Measurements from ENCODE around the gene CELSR3. TPM values are rescaled to one million over a fixed set of nuclear protein-coding genes. Genes with fewer than 3 reads are reported as not detected.
A peak's percentile ranks its signal among the peaks of the same experiment; 100 is the strongest.

Gene CELSR3
- total RNA-seq, 1 donor from 2014 or later: 162 TPM

- H3K27me3 Mint-ChIP-seq (ENCODE audit: unreplicated experiment): peaks cover 16% of the 10 kb centered on the region
- no peak overlapping the region for H3K4me3 Mint-ChIP-seq (ENCODE audit: unreplicated experiment)
- DNase-seq: peak; percentile 24
- peaks cover 5% of the 10 kb centered on the region for H3K36me3 Mint-ChIP-seq (ENCODE audit: unreplicated experiment)
- no peak for TF ChIP-seq CTCF (IDR thresholded peaks at IDR 0.05; ENCODE audit: partially characterized antibody, unreplicated experiment)
- peaks cover 13% of the 10 kb centered on the region for H3K9me3 Mint-ChIP-seq (ENCODE audit: unreplicated experiment)
- H3K27ac Mint-ChIP-seq (ENCODE audit: unreplicated experiment): no peak overlapping the region
- peaks cover 12% of the 10 kb centered on the region for H3K4me1 Mint-ChIP-seq (ENCODE audit: low read depth, unreplicated experiment)
Observed at GRCh38 chr3:48594417-48595049, 68.2 kb downstream of the CELSR3 start.

GRCh38 chr3:48593337-48593736, 69.3 kb downstream of the CELSR3 start:
- Mint-ChIP-seq H3K36me3 (ENCODE audit: unreplicated experiment) (peaks cover 5% of the 10 kb centered on the region), H3K27me3 (ENCODE audit: unreplicated experiment) (peaks cover 18% of the 10 kb centered on the region), H3K4me1 (ENCODE audit: low read depth, unreplicated experiment) (peaks cover 12% of the 10 kb centered on the region), H3K4me3 (ENCODE audit: unreplicated experiment) (no peak overlapping the region), H3K9me3 (ENCODE audit: unreplicated experiment) (peaks cover 12% of the 10 kb centered on the region), H3K27ac (ENCODE audit: unreplicated experiment) (no peak overlapping the region)
- no peak for DNase-seq
- no peak for TF ChIP-seq CTCF (IDR thresholded peaks at IDR 0.05; ENCODE audit: partially characterized antibody, unreplicated experiment)

GRCh38 chr3:48592519-48593087, 70.1 kb downstream of the CELSR3 start:
- no peak overlapping the region for H3K27ac Mint-ChIP-seq (ENCODE audit: unreplicated experiment)
- no peak for TF ChIP-seq CTCF (IDR thresholded peaks at IDR 0.05; ENCODE audit: partially characterized antibody, unreplicated experiment)
- no peak overlapping the region for H3K4me3 Mint-ChIP-seq (ENCODE audit: unreplicated experiment)
- peaks cover 12% of the 10 kb centered on the region for H3K4me1 Mint-ChIP-seq (ENCODE audit: low read depth, unreplicated experiment)
- H3K9me3 Mint-ChIP-seq (ENCODE audit: unreplicated experiment): peaks cover 13% of the 10 kb centered on the region
- no peak for DNase-seq
- H3K27me3 Mint-ChIP-seq (ENCODE audit: unreplicated experiment): peaks cover 22% of the 10 kb centered on the region
- peaks cover 5% of the 10 kb centered on the region for H3K36me3 Mint-ChIP-seq (ENCODE audit: unreplicated experiment)

GRCh38 chr3:48591886-48592518, 70.7 kb downstream of the CELSR3 start:
- Mint-ChIP-seq H3K27me3 (ENCODE audit: unreplicated experiment) (peaks cover 17% of the 10 kb centered on the region), H3K4me3 (ENCODE audit: unreplicated experiment) (no peak overlapping the region), H3K36me3 (ENCODE audit: unreplicated experiment) (no peaks in the 10 kb centered on the region), H3K27ac (ENCODE audit: unreplicated experiment) (no peak overlapping the region), H3K4me1 (ENCODE audit: low read depth, unreplicated experiment) (peaks cover 8% of the 10 kb centered on the region), H3K9me3 (ENCODE audit: unreplicated experiment) (peaks cover 7% of the 10 kb centered on the region)
- no peak for TF ChIP-seq CTCF (IDR thresholded peaks at IDR 0.05; ENCODE audit: partially characterized antibody, unreplicated experiment)
- no peak for DNase-seq

- no peak overlapping the region for H3K4me3 Mint-ChIP-seq (ENCODE audit: unreplicated experiment)
- no peak overlapping the region for H3K27ac Mint-ChIP-seq (ENCODE audit: unreplicated experiment)
- TF ChIP-seq CTCF (IDR thresholded peaks at IDR 0.05; ENCODE audit: partially characterized antibody, unreplicated experiment): no peak
- no peaks in the 10 kb centered on the region for H3K36me3 Mint-ChIP-seq (ENCODE audit: unreplicated experiment)
- H3K4me1 Mint-ChIP-seq (ENCODE audit: low read depth, unreplicated experiment): peaks cover 8% of the 10 kb centered on the region
- peaks cover 18% of the 10 kb centered on the region for H3K27me3 Mint-ChIP-seq (ENCODE audit: unreplicated experiment)
- peaks cover 7% of the 10 kb centered on the region for H3K9me3 Mint-ChIP-seq (ENCODE audit: unreplicated experiment)
- DNase-seq: no peak
Observed at GRCh38 chr3:48591436-48591835, 71.2 kb downstream of the CELSR3 start.

All from glutamatergic neuron (in vitro differentiated cells).